ENCODE data around the gene TYROBP.

GRCh38 chr19:35858311-35858710, 49.8 kb downstream of the TYROBP start:
- TF ChIP-seq CTCF (conservative IDR thresholded peaks at IDR 0.05; ENCODE audit: low read depth, low read length), result no peak
- no peak for TF ChIP-seq EZH2 (IDR thresholded peaks at IDR 0.05; ENCODE audit: borderline replicate concordance, low read depth, low read length, poor library complexity, severe bottlenecking)
